Stimulated activated CD4-positive, alpha-beta T cell treated with anti-CD3 and anti-CD28 coated beads, Interleukin-12 subunit alpha, Interleukin-12 subunit beta, amount 100 ng/mL, for 48 hours (primary cell): ENCODE results near the gene CDH13.

ENCODE experiments used
- DNase-seq, 3 donors: peaks; one replicate each; pipeline ENCODE4 v3.0.0-alpha.2; 2020; ENCODE audit warnings: low read depth in 2 of 3, low spot score in 1 of 3

The CDH13 gene

DNA sequence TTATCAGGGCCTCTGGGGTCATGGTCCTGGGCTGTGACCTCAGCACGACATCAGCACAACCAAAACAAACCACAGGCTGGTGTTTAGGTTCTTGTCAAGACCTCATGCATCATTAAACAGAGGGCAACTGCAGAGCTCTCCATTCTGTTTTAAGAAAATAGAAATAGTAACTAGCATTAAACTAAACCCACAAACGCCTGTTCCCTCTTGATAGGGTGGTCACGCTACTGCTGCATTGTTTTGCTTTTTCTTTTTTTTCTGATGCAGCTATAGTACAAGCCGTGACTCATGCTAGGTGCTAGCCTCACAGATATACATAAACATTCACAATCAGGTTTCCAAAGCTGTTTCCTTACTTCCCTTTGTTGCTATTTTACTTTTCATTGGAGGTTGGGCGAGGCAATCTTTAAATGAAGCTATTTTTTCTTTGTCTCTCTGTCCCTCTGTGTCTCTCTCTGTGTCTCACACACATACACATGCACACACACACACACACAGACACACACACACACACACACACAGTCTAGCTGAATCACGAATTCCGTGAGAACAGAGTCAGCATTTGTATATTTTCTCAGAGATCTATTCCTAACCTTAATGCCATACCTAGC, 310.3 kb downstream of the CDH13 start:
- DNase-seq = no peak

DNA sequence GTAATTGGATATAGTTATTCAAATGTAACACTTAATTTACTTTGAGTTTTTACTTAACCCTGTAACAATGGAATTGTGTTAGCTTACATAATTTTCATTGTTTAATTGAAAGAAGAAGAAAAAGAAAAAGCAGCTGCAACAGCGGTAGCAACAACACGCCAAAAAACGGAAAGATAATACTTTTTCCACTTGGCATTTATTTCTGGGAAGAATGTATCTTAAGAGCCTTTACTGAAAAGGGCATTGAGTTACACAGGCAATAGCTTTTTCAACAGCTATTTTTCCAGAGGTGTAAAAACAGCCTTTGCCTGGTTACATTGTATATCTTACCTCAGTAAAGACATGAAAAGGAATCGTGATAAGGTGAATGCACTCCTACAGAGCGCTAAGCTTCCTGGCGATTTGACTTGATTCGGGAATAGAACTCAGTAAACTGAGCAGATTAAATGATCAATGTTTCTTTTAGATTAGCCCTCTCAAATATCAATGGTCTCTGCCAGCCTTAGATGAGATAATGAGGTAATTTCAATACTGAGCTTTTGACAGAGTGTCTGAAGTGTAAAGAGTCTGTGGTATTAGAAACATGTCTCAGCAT, 311.3 kb downstream of the CDH13 start:
- no peak for DNase-seq

DNA sequence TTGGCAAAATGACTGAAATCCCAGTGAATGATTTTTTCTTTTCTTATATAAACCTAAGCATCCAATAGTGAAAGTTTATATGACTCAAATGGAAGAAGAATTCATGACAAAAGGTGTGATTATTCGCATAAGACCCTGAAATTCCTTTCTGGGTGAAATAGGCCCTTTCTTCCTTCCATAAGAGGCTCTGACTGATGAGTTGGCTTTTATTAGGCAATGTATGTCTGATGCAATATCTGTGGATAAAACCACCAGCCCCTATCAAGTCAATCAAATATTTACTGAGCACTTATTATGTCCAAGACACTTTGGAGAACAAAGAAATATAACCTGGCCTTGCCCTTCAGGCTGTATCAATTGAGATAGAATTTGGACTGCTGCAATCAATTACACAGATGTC, 316.6 kb downstream of the CDH13 start:
- DNase-seq = no peak

DNA sequence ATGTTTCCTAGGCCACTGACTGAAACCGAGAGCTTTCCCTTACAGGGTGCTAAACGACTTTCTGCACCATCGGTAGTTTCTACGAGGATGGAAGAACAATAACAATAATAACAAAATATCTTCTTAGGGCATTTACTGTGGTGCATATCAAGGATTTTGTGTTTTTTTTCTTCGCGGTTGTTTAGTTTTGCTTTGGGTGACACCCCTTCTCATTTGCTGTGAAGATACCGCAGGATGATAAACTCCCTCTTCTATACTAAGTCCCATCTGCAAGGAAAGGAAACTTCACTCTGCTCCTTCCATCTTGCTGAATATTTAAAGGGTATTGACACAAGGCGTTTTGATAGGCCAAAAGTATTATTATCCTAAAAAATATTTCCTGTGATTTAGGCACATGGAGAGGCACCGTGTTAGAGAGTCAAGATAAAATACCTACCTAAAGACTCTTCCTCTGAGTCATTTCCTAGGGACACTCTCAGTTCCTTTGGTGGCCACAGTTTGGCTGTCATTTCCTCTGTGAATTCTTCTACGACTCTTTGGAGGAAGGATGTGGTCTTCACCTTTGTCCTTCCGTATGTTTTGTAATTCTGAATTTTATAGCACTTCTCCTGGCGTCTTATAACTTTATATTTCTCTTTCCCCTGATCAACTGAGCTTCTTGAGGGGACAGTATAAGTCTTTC, 318.8 kb downstream of the CDH13 start:
- DNase-seq = no peak

DNA sequence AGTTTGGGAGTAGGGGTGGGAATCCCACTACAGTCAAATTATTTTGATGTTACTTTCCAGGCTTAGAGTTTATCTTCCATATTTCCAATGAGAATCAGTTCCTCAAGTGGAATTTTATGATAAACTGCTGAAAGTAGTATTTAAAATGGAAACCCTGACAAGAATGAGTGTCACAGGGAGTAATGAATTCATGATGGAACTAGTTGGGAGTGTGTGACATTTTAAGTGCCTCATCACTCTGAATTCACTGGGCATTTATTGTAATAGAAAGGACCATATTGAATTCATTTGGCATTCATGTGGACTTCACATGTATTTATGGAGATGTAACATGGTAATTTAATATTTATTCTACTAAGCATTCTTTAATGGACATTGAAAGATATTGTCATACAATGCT, 320.9 kb downstream of the CDH13 start:
- DNase-seq = no peak

DNA sequence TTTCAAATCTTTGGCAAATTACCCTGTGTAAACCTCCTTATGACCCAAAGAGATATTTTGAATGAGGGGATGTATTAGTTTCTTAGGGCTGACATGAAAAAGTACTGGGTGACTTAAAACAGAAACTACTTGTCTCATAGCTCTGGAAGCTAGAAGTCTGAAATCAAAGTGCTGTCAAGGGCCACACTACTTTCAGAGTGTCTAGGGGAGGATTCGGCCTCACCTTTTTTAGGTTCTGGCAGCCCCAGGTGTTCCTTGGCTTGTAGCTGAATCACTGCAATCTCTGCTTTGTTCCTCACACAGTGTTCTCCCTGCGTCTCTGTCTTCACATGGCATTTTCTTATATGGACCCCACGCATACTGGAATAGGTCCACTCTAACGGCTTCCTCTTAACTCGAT, 322.2 kb downstream of the CDH13 start:
- DNase-seq = no peak

DNA sequence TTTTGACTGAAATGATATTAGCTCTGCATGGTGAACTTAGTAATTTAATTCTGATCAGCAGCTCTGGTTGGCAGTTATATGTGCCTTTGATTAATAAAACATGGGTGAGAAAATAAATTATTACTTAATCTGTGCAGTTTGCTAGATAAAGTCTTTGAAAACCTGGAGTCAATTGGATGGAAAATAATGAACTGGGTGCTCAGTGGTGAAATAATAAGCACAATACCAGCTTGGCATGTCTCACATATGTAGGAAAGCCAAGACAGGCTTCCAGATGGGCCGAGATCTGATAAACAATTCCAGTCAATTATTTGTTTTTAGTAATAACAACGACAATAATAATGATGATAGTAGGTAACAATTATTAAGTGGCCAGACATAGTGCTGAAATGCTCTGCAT, 326.7 kb downstream of the CDH13 start:
- no peak for DNase-seq

DNA sequence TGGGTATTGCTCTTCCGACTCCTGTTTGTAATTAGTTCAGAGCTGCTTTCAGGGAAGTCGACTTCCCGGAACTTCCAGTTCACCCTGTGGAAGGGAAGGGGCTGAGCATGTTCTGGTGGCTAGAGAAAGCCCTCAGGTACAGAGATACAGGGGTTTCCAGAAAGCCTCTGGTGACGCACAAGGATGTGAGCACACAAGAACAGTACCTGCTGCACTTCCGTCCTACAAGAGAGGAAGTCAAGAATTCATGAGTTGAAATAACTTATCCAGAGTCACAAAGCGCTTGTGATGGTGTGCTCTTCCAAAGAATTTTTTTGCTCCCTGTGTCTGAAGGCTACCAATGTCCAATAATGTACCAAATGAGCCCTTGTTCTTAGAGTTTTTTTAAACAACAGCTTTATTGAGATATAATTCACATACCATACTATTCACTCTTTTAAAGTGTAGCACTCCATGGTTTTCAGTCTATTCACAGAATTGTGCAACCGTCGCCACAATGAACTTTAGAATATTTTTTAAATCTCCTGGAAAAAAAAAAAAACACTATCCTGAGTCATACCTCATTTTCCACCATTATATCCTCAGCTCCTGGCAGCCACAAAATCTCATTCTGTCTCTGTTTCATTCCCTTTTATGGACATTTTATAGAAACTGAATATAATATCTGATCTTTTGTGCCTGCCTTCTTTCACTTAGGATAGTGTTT, 327.6 kb downstream of the CDH13 start:
- DNase-seq = no peak

DNA sequence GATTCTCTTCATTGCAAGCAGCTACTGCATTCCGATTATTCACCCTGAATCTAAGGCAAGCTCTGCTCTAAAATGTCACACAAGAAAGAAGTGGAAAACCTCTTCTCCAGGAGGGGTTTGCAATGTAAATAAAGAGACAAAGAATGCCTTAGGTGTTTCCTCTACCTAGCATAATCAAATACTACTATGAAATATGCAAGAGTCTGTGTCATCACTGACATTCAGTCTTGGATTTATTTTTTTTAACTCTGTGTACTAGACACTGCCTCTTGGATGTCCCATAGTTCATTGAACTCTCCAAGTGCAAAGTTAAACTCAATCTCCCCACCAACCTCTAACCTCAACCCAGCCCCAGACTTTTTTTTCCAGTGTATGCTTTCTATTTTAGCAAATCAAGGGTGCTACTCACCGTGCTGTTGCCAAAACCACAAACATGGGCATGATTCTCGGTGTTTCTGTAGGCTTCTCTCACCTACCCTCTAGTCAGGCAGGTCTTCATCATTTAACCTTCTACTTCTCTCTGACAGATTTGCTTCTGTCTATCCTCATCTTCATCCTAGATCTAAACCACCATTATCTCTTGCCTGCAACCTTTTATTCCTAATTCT, 329.1 kb downstream of the CDH13 start:
- DNase-seq = no peak

DNA sequence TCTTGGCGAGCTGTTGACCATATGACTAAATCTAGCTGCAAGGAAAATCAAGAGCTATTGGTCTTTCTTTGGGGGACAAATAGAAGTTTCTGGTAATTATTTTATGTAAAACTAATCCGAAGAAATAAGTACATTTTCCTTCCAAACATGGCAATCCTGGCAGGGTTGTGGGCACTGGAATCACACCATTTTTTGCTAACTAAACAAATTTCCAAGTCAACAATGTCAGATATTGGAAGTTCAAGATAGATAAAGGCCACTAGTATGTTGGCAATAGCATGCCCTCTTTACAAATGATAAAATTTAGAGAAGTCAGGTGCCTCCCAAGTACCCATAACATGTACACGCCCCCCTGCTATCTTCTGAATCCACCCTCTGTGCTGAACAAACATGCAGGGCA, 330.4 kb downstream of the CDH13 start:
- no peak for DNase-seq

DNA sequence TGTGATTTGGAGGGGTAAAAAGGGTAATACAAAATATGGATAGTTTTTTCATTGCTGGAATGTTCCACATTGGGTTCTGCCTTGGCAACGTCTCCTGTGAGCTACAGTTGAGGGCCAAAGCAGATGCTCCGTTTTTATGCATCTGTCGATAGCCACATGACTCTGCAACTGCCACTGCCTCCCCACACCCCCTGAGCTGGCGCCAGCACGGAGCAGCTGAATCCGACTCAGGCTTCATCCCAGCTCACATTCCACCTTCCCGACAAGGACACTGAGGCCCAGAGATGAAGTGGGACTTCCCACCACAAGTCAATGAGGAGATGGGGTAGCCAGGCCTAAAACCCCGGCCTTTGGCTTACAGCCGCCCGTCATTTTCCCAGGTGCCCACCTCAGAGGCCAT, 334.1 kb downstream of the CDH13 start:
- DNase-seq = no peak

DNA sequence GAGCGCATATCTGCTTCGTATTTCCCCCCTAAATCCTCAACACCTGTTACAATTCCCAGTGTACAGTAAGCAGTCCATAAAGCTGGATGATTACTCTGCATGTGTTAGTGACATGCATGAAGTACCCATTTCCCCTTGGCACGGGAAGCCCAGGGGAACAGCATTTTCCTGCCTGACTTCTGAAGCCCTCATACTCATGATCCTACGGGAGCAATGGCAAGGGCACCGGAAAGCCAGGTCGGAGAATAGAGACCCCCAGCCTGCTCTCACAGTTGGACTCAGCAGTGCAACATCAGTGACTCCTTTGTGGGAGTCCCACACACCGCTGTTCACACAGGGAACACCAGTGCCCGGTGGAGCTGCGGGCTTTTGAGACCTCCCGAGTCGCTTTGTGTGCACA, 336.9 kb downstream of the CDH13 start:
- no peak for DNase-seq

DNA sequence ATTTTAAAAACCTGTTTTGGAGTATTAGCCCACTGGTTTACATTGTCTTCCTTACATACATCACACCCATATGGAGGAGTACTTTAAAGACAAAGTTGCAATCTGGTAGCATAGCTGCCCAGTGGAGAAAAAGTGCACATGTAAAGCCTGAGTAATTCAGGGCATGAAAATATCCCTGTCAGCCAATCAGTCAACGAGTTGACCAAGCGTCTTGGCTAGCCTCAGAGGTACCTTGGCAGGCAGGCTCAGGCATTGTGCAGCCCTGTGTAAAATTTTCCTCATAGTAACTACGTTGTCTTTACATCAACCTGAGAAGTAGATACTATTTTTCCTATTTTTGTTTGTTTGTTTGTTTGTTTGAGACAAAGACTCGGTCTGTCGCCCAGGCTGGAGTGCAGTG, 339.0 kb downstream of the CDH13 start:
- DNase-seq = no peak

DNA sequence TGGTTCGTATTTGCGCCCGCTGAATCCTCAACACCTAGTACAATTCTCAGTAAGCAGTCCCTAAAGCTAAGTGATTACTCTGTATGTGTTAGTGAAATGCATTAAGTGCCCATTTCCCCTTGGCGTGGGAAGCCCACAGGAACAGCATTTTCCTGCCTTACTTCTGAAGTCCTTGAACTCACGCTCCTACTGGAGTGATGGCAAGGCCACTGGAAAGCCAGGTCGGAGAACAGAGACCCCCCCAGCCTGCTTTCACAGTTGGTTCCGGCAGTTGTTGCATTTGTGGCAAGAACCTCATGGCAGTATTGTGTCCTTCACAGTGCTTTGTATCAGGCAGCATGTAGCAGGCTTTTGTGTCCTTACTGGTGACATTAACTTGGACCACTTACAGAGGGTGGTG, 340.7 kb downstream of the CDH13 start:
- no peak for DNase-seq

DNA sequence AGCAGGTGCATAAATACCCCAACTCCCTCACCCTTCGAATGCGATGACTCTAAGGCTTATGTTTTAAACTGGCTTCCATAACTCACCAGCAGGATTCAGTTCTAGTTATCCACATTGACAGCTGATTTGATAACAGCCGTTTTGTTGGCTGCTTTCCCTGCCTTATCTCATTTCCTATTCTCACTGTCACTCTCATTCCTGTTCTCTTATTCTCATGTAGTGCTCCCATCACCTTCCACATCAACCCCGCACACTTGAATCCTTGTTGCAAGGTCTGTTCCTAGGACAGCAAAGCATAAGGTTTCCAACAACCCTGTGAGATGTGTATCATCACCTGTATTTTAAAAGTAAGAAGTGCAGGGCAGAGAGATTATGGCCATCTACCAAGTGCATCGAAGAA, 344.4 kb downstream of the CDH13 start:
- no peak for DNase-seq

DNA sequence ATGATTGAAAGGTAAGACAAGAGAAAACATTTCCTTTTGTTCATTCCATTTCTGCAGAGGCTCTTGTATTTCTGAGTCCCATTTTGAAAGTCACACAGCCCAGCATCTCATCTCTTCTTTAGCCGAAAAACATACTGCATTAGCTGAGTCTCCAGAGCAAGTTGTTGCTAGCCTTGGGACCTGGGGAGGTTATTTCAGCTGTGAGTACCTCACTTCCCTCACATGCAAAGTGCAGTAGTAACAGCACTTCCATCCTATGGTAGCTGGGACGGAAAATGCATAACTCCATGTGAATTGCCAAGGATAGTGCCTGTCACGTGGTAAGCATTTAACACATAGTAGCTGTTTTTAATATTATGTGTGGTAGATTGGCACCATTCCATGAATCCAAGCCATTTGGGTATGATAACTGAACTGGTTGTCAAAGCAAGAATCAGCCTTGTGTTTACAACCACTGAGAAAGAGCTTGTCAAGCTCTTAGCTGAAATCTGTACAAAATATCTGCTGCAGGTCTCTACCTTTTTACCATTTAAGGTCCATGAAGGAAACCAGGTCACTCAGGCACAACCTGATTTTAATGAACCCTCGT, 345.7 kb downstream of the CDH13 start:
- no peak for DNase-seq

DNA sequence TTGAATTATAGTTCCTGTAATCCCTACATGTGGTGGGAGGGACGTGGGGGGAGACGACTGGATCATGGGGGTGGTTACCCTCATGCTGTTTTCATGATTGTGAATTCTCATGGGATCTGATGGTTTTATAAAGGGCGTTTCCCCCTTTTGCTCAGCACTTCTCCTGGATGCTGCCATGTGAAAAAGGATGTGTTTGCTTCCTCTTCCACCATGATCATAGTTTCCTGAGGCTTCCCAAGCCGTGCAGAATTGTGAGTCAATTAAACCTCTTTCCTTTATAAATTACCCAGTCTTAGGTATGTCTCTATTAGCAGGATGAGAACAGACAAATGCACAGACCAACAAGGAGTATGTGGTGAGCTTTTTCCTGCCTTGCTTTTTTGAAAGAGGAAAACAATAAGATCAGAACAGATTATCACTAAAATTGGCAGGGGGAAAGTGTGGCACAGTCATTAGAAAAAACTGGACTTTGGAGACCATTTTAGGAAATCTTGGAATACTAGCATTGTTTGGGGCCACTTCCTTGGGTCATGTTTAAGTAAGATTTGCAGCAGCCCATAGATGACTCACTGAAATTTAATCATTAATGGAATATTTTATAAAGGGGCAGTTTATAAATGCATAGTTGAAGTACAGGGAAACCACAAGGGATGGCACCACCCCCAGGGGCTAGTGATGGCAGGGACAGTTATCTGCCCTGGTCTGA, 352.8 kb downstream of the CDH13 start:
- no peak for DNase-seq

DNA sequence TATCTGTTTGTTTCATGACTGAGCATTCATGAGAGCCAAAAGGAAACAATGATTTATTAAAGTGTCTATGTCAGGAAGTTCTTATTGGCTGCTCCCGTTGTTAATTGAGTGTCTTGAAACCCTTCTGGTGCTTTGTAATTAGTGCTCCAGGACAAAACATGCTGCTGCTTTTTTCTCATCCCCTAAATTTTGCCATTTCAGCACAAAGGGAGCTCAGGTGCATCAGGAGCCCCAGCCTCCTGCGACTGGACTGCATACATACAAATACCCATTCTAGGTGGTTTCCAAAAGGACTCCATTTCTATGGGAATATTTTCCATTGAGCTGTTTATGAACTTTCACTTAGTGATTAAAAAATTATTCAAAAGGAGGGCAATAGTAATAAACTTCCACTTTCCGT, 354.0 kb downstream of the CDH13 start:
- no peak for DNase-seq

DNA sequence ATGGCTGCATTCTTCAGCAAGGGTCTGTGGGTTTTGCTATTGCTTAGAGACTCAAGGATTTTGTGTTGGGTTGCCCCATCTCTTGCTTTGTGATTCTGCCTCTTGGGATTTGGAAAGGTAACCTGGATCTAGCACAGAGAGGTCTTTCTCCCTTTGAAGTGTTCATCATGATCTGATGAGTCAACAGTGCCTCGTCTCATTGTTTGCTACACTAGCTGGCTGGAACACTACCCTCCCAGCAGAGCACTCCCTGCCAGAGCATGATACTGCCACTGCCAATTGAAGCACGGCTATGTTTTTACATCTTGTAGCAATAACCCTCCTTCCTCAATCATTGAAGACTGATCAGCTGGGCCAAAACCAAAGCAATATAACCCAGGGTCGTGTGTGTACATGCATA, 361.0 kb downstream of the CDH13 start:
- no peak for DNase-seq

DNA sequence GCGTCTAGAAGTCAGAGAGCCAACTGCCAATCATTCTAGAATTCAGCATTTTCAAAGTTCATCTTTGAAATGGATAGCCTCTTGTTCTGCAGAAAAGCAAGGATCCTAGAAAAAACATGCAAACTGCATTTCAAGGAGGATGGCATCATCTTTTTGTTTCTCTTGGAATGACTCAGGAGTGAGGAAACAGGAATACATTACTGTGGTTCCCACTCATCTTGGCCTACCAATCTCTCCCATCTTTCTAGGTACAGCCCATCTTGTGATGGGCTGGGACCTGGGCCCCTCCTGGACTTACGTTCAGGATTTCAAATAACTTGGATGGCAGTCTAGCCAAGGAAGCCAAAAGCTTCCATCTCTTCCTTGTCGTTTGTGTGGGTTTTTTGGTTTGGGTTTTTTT, 363.4 kb downstream of the CDH13 start:
- DNase-seq = no peak

DNA sequence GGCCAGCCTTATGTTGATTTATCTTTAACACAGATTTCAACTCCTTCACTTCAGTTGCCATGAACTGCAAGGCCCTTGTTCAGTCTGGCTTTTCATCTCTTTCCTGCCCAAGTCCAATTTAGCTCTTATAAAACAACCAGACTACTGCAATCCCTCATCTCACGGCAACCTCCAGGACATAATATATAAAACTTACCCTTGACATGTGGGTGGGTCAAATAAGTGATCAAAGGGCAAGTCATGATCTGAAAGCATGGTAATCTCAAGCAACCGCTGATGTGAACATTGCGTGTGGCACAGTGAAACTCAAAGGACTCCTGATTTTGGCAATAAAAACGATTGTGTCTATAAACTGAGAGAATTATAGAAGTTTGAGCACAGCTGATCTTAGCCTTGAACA, 364.6 kb downstream of the CDH13 start:
- no peak for DNase-seq
